ENCODE results near the gene HOXD11.

The HOXD11 gene

GRCh38 chr2:176129813-176130146 is 22.7 kb downstream of the HOXD11 start:
- Histone ChIP-seq H3K4me1 (ENCODE audit: control insufficient read depth, insufficient read depth, low read length) (no peaks in the 10 kb centered on the region), H3K27me3 (ENCODE audit: control insufficient read depth, insufficient read depth, low read length) (peaks cover 32% of the 10 kb centered on the region), H3K9ac (ENCODE audit: low read depth, low read length) (peak overlapping the region; percentile 47), H3K4me3 (ENCODE audit: low read length) (peak overlapping the region; percentile 65), H3K9me3 (replicated peaks; ENCODE audit: low read length) (no peaks in the 10 kb centered on the region), H3K36me3 (ENCODE audit: insufficient read depth, low read length) (no peaks in the 10 kb centered on the region), H3K4me2 (ENCODE audit: low read length) (peak overlapping the region; percentile 78)

GRCh38 chr2:176130147-176130956 is 23.3 kb downstream of the HOXD11 start:
- Histone ChIP-seq H3K27me3 (ENCODE audit: control insufficient read depth, insufficient read depth, low read length) (peaks cover 27% of the 10 kb centered on the region), H3K9ac (ENCODE audit: low read depth, low read length) (peak overlapping the region; percentile 47), H3K4me3 (ENCODE audit: low read length) (peak overlapping the region; percentile 65)

GRCh38 chr2:176130957-176131847 is 24.1 kb downstream of the HOXD11 start:
- Histone ChIP-seq H3K4me3 (ENCODE audit: low read length) (peak overlapping the region; percentile 65), H3K4me1 (ENCODE audit: control insufficient read depth, insufficient read depth, low read length) (peaks cover 3% of the 10 kb centered on the region), H3K27me3 (ENCODE audit: control insufficient read depth, insufficient read depth, low read length) (peaks cover 19% of the 10 kb centered on the region), H3K4me2 (ENCODE audit: low read length) (peak overlapping the region; percentile 78), H3K36me3 (ENCODE audit: insufficient read depth, low read length) (no peaks in the 10 kb centered on the region), H3K9ac (ENCODE audit: low read depth, low read length) (peak overlapping the region; percentile 47), H3K9me3 (replicated peaks; ENCODE audit: low read length) (no peaks in the 10 kb centered on the region)

More at GRCh38 chr2:176130147-176130956, 23.3 kb downstream of the HOXD11 start:
- Histone ChIP-seq H3K4me2 (ENCODE audit: low read length) (peak overlapping the region; percentile 78), H3K4me1 (ENCODE audit: control insufficient read depth, insufficient read depth, low read length) (no peaks in the 10 kb centered on the region), H3K36me3 (ENCODE audit: insufficient read depth, low read length) (no peaks in the 10 kb centered on the region), H3K9me3 (replicated peaks; ENCODE audit: low read length) (no peaks in the 10 kb centered on the region)

- Histone ChIP-seq H3K4me1 (ENCODE audit: control insufficient read depth, insufficient read depth, low read length) (peaks cover 3% of the 10 kb centered on the region), H3K4me3 (ENCODE audit: low read length) (peak overlapping the region; percentile 65), H3K27me3 (ENCODE audit: control insufficient read depth, insufficient read depth, low read length) (peaks cover 14% of the 10 kb centered on the region), H3K36me3 (ENCODE audit: insufficient read depth, low read length) (no peaks in the 10 kb centered on the region), H3K9ac (ENCODE audit: low read depth, low read length) (peak overlapping the region; percentile 65), H3K9me3 (replicated peaks; ENCODE audit: low read length) (no peaks in the 10 kb centered on the region), H3K4me2 (ENCODE audit: low read length) (peak overlapping the region; percentile 78)
These were observed 24.7 kb downstream of the HOXD11 start for GRCh38 chr2:176131848-176132158.

GRCh38 chr2:176132205-176133171 is 25.4 kb downstream of the HOXD11 start:
- H3K36me3 ChIP-seq (ENCODE audit: insufficient read depth, low read length), result no peaks in the 10 kb centered on the region
- peak overlapping the region; percentile 65 for H3K9ac ChIP-seq (ENCODE audit: low read depth, low read length)
- peaks cover 13% of the 10 kb centered on the region for H3K27me3 ChIP-seq (ENCODE audit: control insufficient read depth, insufficient read depth, low read length)
- H3K4me3 ChIP-seq (ENCODE audit: low read length), result peak overlapping the region; percentile 64
- H3K4me1 ChIP-seq (ENCODE audit: control insufficient read depth, insufficient read depth, low read length), result peaks cover 3% of the 10 kb centered on the region
- H3K4me2 ChIP-seq (ENCODE audit: low read length), result peak overlapping the region; percentile 78
- H3K9me3 ChIP-seq (replicated peaks; ENCODE audit: low read length), result no peaks in the 10 kb centered on the region

GRCh38 chr2:176133389-176133788 is 26.3 kb downstream of the HOXD11 start:
- peaks cover 6% of the 10 kb centered on the region for H3K27me3 ChIP-seq (ENCODE audit: control insufficient read depth, insufficient read depth, low read length)
- no peak overlapping the region for H3K4me3 ChIP-seq (ENCODE audit: low read length)
- H3K4me2 ChIP-seq (ENCODE audit: low read length), result no peak overlapping the region
- no peak overlapping the region for H3K9ac ChIP-seq (ENCODE audit: low read depth, low read length)
- H3K36me3 ChIP-seq (ENCODE audit: insufficient read depth, low read length), result no peaks in the 10 kb centered on the region
- H3K9me3 ChIP-seq (replicated peaks; ENCODE audit: low read length), result no peaks in the 10 kb centered on the region
- H3K4me1 ChIP-seq (ENCODE audit: control insufficient read depth, insufficient read depth, low read length), result peaks cover 3% of the 10 kb centered on the region

- peaks cover 3% of the 10 kb centered on the region for H3K27me3 ChIP-seq (ENCODE audit: control insufficient read depth, insufficient read depth, low read length)
These were observed 27.0 kb downstream of the HOXD11 start for GRCh38 chr2:176134035-176134434.

GRCh38 chr2:176135035-176135440 is 28.0 kb downstream of the HOXD11 start:
- H3K9me3 ChIP-seq (replicated peaks; ENCODE audit: low read length), result no peaks in the 10 kb centered on the region
- H3K9ac ChIP-seq (ENCODE audit: low read depth, low read length), result no peak overlapping the region
- H3K4me2 ChIP-seq (ENCODE audit: low read length), result peak overlapping the region; percentile 90
- peaks cover 3% of the 10 kb centered on the region for H3K27me3 ChIP-seq (ENCODE audit: control insufficient read depth, insufficient read depth, low read length)
- H3K4me1 ChIP-seq (ENCODE audit: control insufficient read depth, insufficient read depth, low read length), result peaks cover 3% of the 10 kb centered on the region
- H3K4me3 ChIP-seq (ENCODE audit: low read length), result no peak overlapping the region
- no peaks in the 10 kb centered on the region for H3K36me3 ChIP-seq (ENCODE audit: insufficient read depth, low read length)

More at GRCh38 chr2:176134035-176134434, 27.0 kb downstream of the HOXD11 start:
- Histone ChIP-seq H3K36me3 (ENCODE audit: insufficient read depth, low read length) (no peaks in the 10 kb centered on the region), H3K4me1 (ENCODE audit: control insufficient read depth, insufficient read depth, low read length) (peaks cover 3% of the 10 kb centered on the region), H3K4me2 (ENCODE audit: low read length) (no peak overlapping the region), H3K9me3 (replicated peaks; ENCODE audit: low read length) (no peaks in the 10 kb centered on the region), H3K4me3 (ENCODE audit: low read length) (no peak overlapping the region), H3K9ac (ENCODE audit: low read depth, low read length) (no peak overlapping the region)

- peak overlapping the region; percentile 86 for H3K9ac ChIP-seq (ENCODE audit: low read depth, low read length)
- peak overlapping the region; percentile 90 for H3K4me2 ChIP-seq (ENCODE audit: low read length)
- H3K4me1 ChIP-seq (ENCODE audit: control insufficient read depth, insufficient read depth, low read length), result peaks cover 3% of the 10 kb centered on the region
- H3K36me3 ChIP-seq (ENCODE audit: insufficient read depth, low read length), result no peaks in the 10 kb centered on the region
- H3K9me3 ChIP-seq (replicated peaks; ENCODE audit: low read length), result no peaks in the 10 kb centered on the region
- H3K27me3 ChIP-seq (ENCODE audit: control insufficient read depth, insufficient read depth, low read length), result no peaks in the 10 kb centered on the region
- H3K4me3 ChIP-seq (ENCODE audit: low read length), result peak overlapping the region; percentile 86
These were observed 29.5 kb downstream of the HOXD11 start for GRCh38 chr2:176136374-176137251.

GRCh38 chr2:176137252-176137580 is 30.1 kb downstream of the HOXD11 start:
- Histone ChIP-seq H3K4me1 (ENCODE audit: control insufficient read depth, insufficient read depth, low read length) (peaks cover 3% of the 10 kb centered on the region), H3K9ac (ENCODE audit: low read depth, low read length) (peak overlapping the region; percentile 86), H3K4me2 (ENCODE audit: low read length) (peak overlapping the region; percentile 90), H3K36me3 (ENCODE audit: insufficient read depth, low read length) (no peaks in the 10 kb centered on the region), H3K9me3 (replicated peaks; ENCODE audit: low read length) (no peaks in the 10 kb centered on the region), H3K27me3 (ENCODE audit: control insufficient read depth, insufficient read depth, low read length) (no peaks in the 10 kb centered on the region), H3K4me3 (ENCODE audit: low read length) (peak overlapping the region; percentile 86)
